GM19328 (cell line): ENCODE measurements around the gene UBE2L3.

Source experiments
- ATAC-seq: cut with Tn5 transposase; IDR thresholded peaks from one replicate; pipeline ENCODE4 v1.9.1; 2021; ENCODE audit warnings: mild to moderate bottlenecking, moderate library complexity; ENCODE audit not compliant: unreplicated experiment

The UBE2L3 gene

DNA sequence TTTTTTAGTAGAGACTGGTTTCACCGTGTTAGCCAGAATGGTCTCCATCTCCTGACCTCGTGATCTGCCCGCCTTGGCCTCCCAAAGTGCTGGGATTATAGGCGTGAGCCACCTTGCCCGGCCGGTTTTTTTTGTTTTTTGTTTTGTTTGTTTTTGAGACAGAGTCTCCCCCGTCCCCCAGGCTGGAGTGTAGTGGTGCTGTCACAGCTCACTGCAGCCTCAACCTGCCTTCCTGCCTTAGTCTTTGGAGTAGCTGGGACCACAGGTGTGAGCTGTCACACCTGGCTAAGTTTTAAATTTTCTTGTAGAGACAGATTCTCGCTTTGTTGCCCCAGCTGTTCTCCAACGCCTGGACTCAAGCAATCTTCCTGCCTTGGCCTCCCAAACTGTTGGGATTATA, 101.5 kb downstream of the UBE2L3 start:
- no peak for ATAC-seq

DNA sequence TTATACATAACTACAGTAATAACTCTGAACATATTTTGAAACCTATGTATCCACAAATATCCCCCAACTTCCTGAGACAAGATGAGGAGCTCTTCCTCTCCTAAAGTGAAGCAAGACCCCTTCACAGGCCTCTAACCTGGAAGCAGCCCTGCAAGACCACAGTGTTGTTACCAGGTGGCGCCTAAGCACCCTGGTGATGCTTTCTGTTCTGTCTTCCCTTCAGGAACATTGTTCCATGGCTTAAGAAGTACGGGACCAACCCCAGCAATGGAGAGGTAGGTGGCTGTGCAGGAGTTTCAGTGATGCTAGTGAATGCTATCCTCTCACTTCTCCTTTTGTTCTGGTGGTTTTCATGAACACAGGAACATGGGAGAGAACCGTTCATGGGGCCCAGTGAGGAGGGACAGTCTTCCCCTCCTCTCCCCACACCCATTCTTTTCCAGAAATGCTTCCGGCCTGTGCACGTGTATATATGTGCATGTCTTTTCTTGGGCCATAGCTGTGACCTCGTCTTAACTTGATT, 104.7 kb downstream of the UBE2L3 start:
- ATAC-seq = no peak
